PFSK-1 (cell line): ENCODE results near the gene NFIA.

Experiments
- SIN3A ChIP-seq: IDR thresholded peaks from 2 replicates; pipeline ENCODE4 v1.6.1; 2012; ENCODE audit warnings: mild to moderate bottlenecking, low read length, moderate library complexity, borderline replicate concordance; ENCODE audit not compliant: insufficient read depth
- TF ChIP-seq, protein P1 (sequence below), 2 experiments: IDR thresholded peaks; 2 replicates each; pipeline versions ENCODE4 v1.6.1 to v1.8.0; 2011 to 2012; ENCODE audit warnings: low read depth in 2 of 2, low read length in 2 of 2, control low read depth in 1 of 2, inconsistent platforms in 1 of 2, mild to moderate bottlenecking in 1 of 2, moderate library complexity in 1 of 2; ENCODE audit not compliant: insufficient read depth in 1 of 2

DNA sequence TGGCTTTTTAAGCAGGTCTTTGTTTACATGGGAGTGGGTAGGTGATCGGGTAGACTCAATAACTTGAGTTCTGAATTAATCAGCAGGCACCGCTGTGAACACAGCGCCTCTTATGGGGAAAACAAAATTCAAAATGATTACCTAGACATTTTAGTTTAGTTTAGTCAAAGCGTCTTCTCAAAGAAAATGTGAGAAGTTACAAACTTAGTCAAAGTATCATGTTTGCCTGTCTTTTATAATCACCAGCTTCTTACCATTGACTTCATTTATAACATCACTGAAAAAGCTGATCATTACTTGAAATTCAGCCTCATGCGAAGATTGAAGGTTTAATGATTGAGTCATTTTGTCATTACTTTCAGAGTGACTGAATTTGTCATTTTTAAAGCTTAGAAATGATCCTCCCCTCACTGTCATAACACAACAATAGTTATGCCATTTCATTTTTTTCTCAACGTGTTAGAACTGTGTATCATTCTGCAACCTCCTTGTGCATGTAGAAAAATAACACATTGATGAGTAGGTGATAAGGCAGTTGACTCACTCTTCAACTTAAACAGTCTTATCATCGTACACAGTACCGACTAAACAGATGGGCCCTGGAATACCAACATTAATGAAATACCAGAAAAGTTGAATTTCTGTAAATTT is 188.5 kb downstream of the NFIA start:
- TF ChIP-seq SIN3A = no peak
- TF ChIP-seq, protein P1, sequence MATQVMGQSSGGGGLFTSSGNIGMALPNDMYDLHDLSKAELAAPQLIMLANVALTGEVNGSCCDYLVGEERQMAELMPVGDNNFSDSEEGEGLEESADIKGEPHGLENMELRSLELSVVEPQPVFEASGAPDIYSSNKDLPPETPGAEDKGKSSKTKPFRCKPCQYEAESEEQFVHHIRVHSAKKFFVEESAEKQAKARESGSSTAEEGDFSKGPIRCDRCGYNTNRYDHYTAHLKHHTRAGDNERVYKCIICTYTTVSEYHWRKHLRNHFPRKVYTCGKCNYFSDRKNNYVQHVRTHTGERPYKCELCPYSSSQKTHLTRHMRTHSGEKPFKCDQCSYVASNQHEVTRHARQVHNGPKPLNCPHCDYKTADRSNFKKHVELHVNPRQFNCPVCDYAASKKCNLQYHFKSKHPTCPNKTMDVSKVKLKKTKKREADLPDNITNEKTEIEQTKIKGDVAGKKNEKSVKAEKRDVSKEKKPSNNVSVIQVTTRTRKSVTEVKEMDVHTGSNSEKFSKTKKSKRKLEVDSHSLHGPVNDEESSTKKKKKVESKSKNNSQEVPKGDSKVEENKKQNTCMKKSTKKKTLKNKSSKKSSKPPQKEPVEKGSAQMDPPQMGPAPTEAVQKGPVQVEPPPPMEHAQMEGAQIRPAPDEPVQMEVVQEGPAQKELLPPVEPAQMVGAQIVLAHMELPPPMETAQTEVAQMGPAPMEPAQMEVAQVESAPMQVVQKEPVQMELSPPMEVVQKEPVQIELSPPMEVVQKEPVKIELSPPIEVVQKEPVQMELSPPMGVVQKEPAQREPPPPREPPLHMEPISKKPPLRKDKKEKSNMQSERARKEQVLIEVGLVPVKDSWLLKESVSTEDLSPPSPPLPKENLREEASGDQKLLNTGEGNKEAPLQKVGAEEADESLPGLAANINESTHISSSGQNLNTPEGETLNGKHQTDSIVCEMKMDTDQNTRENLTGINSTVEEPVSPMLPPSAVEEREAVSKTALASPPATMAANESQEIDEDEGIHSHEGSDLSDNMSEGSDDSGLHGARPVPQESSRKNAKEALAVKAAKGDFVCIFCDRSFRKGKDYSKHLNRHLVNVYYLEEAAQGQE (IDR thresholded peaks at IDR 0.05; ENCODE audit: insufficient read depth in 1 of 2, low read depth in 2 of 2, low read length in 2 of 2) = no peak
